Stimulated activated memory B cell treated with anti-CD40 and anti-IgM and Interleukin-4, amounts not matched to agents 10 μg/mL and 1 μg/mL and 100 μg/mL, for 72 hours (primary cell): ENCODE results near the gene ACTR1B.
"Not testable (repeated sequence)": the region's sequence is repeated elsewhere in the genome, so short reads cannot be mapped to it uniquely, and the experiment has no call there.

Experiments used
- ATAC-seq: fragments of 150-1000 bp; cut with Tn5 transposase; 2 replicates; pipeline ENCODE4 v1.10.0; 2021
- H3K27ac Mint-ChIP-seq: one replicate; pipeline ENCODE4 v1.8.0; 2022; ENCODE audit warnings: mild to moderate bottlenecking, mixed read lengths
- H3K27me3 Mint-ChIP-seq: one replicate; pipeline ENCODE4 v1.8.0; 2022; ENCODE audit warnings: mixed read lengths
- H3K36me3 Mint-ChIP-seq: one replicate; pipeline ENCODE4 v1.8.0; 2022; ENCODE audit warnings: mixed read lengths
- H3K4me1 Mint-ChIP-seq: one replicate; pipeline ENCODE4 v1.8.0; 2022; ENCODE audit warnings: mixed read lengths
- H3K4me3 Mint-ChIP-seq: one replicate; pipeline ENCODE4 v1.8.0; 2022; ENCODE audit warnings: mild to moderate bottlenecking, moderate library complexity, mixed read lengths
- H3K9me3 Mint-ChIP-seq: one replicate; pipeline ENCODE4 v1.8.0; 2022; ENCODE audit warnings: mixed read lengths

Gene ACTR1B

GRCh38 chr2:97699765-97700444 is 36.1 kb upstream of the ACTR1B start:
- no peak overlapping the region for H3K27ac Mint-ChIP-seq
- no peaks in the 10 kb centered on the region for H3K9me3 Mint-ChIP-seq
- no peak overlapping the region for H3K4me3 Mint-ChIP-seq
- no peaks in the 10 kb centered on the region for H3K27me3 Mint-ChIP-seq
- ATAC-seq: peak; percentile 68
- no peaks in the 10 kb centered on the region for H3K36me3 Mint-ChIP-seq
- H3K4me1 Mint-ChIP-seq: peaks cover 15% of the 10 kb centered on the region

- ATAC-seq: no peak
- Mint-ChIP-seq H3K4me3 (no peak overlapping the region), H3K27ac (no peak overlapping the region), H3K4me1 (peaks cover 15% of the 10 kb centered on the region), H3K27me3 (no peaks in the 10 kb centered on the region), H3K36me3 (no peaks in the 10 kb centered on the region), H3K9me3 (no peaks in the 10 kb centered on the region)
These were observed 34.7 kb upstream of the ACTR1B start for GRCh38 chr2:97698530-97698929.

- Mint-ChIP-seq H3K36me3 (no peaks in the 10 kb centered on the region), H3K27me3 (no peaks in the 10 kb centered on the region), H3K4me3 (peak overlapping the region; percentile 7), H3K9me3 (no peaks in the 10 kb centered on the region), H3K27ac (no peak overlapping the region), H3K4me1 (peaks cover 15% of the 10 kb centered on the region)
- ATAC-seq: peak; percentile 91
These were observed 33.7 kb upstream of the ACTR1B start for GRCh38 chr2:97697252-97698235.

- Mint-ChIP-seq H3K4me3 (no peak overlapping the region), H3K9me3 (no peaks in the 10 kb centered on the region), H3K4me1 (peaks cover 15% of the 10 kb centered on the region), H3K27ac (no peak overlapping the region), H3K36me3 (no peaks in the 10 kb centered on the region), H3K27me3 (no peaks in the 10 kb centered on the region)
- ATAC-seq: no peak
These were observed 31.9 kb upstream of the ACTR1B start for GRCh38 chr2:97695744-97696143.

GRCh38 chr2:97693476-97693875 is 29.6 kb upstream of the ACTR1B start:
- H3K27me3 Mint-ChIP-seq: peaks cover 9% of the 10 kb centered on the region
- no peaks in the 10 kb centered on the region for H3K9me3 Mint-ChIP-seq
- peaks cover 8% of the 10 kb centered on the region for H3K4me1 Mint-ChIP-seq
- no peak for ATAC-seq
- no peaks in the 10 kb centered on the region for H3K36me3 Mint-ChIP-seq
- no peak overlapping the region for H3K27ac Mint-ChIP-seq
- H3K4me3 Mint-ChIP-seq: no peak overlapping the region

GRCh38 chr2:97691166-97691565 is 27.3 kb upstream of the ACTR1B start:
- Mint-ChIP-seq H3K4me3 (no peak overlapping the region), H3K36me3 (no peaks in the 10 kb centered on the region), H3K9me3 (no peaks in the 10 kb centered on the region), H3K27ac (no peak overlapping the region), H3K4me1 (peaks cover 8% of the 10 kb centered on the region), H3K27me3 (peaks cover 10% of the 10 kb centered on the region)
- peak; percentile 43 for ATAC-seq

GRCh38 chr2:97688062-97688827 is 24.4 kb upstream of the ACTR1B start:
- Mint-ChIP-seq H3K27me3 (peaks cover 10% of the 10 kb centered on the region), H3K9me3 (no peaks in the 10 kb centered on the region), H3K36me3 (no peaks in the 10 kb centered on the region), H3K4me3 (no peak overlapping the region), H3K27ac (no peak overlapping the region), H3K4me1 (peaks cover 8% of the 10 kb centered on the region)
- peak; percentile 31 for ATAC-seq

- not testable (repeated sequence) for H3K4me1 Mint-ChIP-seq, ATAC-seq, H3K27ac Mint-ChIP-seq, H3K36me3 Mint-ChIP-seq, H3K4me3 Mint-ChIP-seq, H3K9me3 Mint-ChIP-seq
- peaks cover 10% of the 10 kb centered on the region for H3K27me3 Mint-ChIP-seq
These were observed 23.4 kb upstream of the ACTR1B start for GRCh38 chr2:97687235-97687634.

GRCh38 chr2:97678298-97678697 is 14.5 kb upstream of the ACTR1B start:
- peaks cover 17% of the 10 kb centered on the region for H3K4me1 Mint-ChIP-seq
- H3K4me3 Mint-ChIP-seq: no peak overlapping the region
- H3K9me3 Mint-ChIP-seq: peaks cover 3% of the 10 kb centered on the region
- H3K27ac Mint-ChIP-seq: no peak overlapping the region
- no peaks in the 10 kb centered on the region for H3K36me3 Mint-ChIP-seq
- H3K27me3 Mint-ChIP-seq: peaks cover 4% of the 10 kb centered on the region
- ATAC-seq: no peak

GRCh38 chr2:97677480-97677879 is 13.6 kb upstream of the ACTR1B start:
- H3K27ac Mint-ChIP-seq: no peak overlapping the region
- no peak overlapping the region for H3K4me3 Mint-ChIP-seq
- H3K9me3 Mint-ChIP-seq: peaks cover 3% of the 10 kb centered on the region
- no peak for ATAC-seq
- peaks cover 6% of the 10 kb centered on the region for H3K27me3 Mint-ChIP-seq
- no peaks in the 10 kb centered on the region for H3K36me3 Mint-ChIP-seq
- H3K4me1 Mint-ChIP-seq: peaks cover 21% of the 10 kb centered on the region

- H3K4me1 Mint-ChIP-seq: peaks cover 21% of the 10 kb centered on the region
- H3K4me3 Mint-ChIP-seq: no peak overlapping the region
- peaks cover 3% of the 10 kb centered on the region for H3K9me3 Mint-ChIP-seq
- peaks cover 6% of the 10 kb centered on the region for H3K27me3 Mint-ChIP-seq
- H3K27ac Mint-ChIP-seq: no peak overlapping the region
- no peaks in the 10 kb centered on the region for H3K36me3 Mint-ChIP-seq
- ATAC-seq: no peak
These were observed 12.8 kb upstream of the ACTR1B start for GRCh38 chr2:97676620-97677019.

GRCh38 chr2:97675430-97676113 is 11.7 kb upstream of the ACTR1B start:
- H3K4me3 Mint-ChIP-seq: no peak overlapping the region
- H3K27me3 Mint-ChIP-seq: peaks cover 6% of the 10 kb centered on the region
- peaks cover 21% of the 10 kb centered on the region for H3K4me1 Mint-ChIP-seq

GRCh38 chr2:97673915-97674283 is 10.1 kb upstream of the ACTR1B start:
- peak; percentile 76 for ATAC-seq
- Mint-ChIP-seq H3K4me3 (no peak overlapping the region), H3K4me1 (peaks cover 26% of the 10 kb centered on the region), H3K36me3 (no peaks in the 10 kb centered on the region), H3K27ac (no peak overlapping the region), H3K9me3 (no peaks in the 10 kb centered on the region), H3K27me3 (peaks cover 6% of the 10 kb centered on the region)

More at GRCh38 chr2:97675430-97676113, 11.7 kb upstream of the ACTR1B start:
- H3K36me3 Mint-ChIP-seq: no peaks in the 10 kb centered on the region
- peaks cover 3% of the 10 kb centered on the region for H3K9me3 Mint-ChIP-seq
- ATAC-seq: no peak
- H3K27ac Mint-ChIP-seq: no peak overlapping the region

GRCh38 chr2:97673182-97673914 is 9.5 kb upstream of the ACTR1B start:
- no peaks in the 10 kb centered on the region for H3K36me3 Mint-ChIP-seq
- peaks cover 26% of the 10 kb centered on the region for H3K4me1 Mint-ChIP-seq
- H3K9me3 Mint-ChIP-seq: no peaks in the 10 kb centered on the region
- no peak overlapping the region for H3K4me3 Mint-ChIP-seq
- no peak overlapping the region for H3K27ac Mint-ChIP-seq
- peak; percentile 37 for ATAC-seq
- peaks cover 6% of the 10 kb centered on the region for H3K27me3 Mint-ChIP-seq
